GM19372 (cell line): Measurements from ENCODE around the gene BCL2.
"Not testable (repeated sequence)": the region's sequence is repeated elsewhere in the genome, so short reads cannot be mapped to it uniquely, and the experiment has no call there.

ENCODE experiments used
- ATAC-seq: cut with Tn5 transposase; IDR thresholded peaks from one replicate; pipeline ENCODE4 v1.9.1; 2021; ENCODE audit warnings: mild to moderate bottlenecking, low read depth, moderate library complexity; ENCODE audit not compliant: unreplicated experiment

BCL2 gene

GRCh38 chr18:63238693-63239075 lies 80.9 kb downstream of the BCL2 start:
- ATAC-seq: no peak

GRCh38 chr18:63237881-63238692 lies 81.5 kb downstream of the BCL2 start:
- no peak for ATAC-seq

- no peak for ATAC-seq
Observed at GRCh38 chr18:63236921-63237846, 82.4 kb downstream of the BCL2 start.

- no peak for ATAC-seq
Observed at GRCh38 chr18:63236406-63236805, 83.2 kb downstream of the BCL2 start.

GRCh38 chr18:63235920-63236319 lies 83.6 kb downstream of the BCL2 start:
- ATAC-seq: not testable (repeated sequence)

- ATAC-seq: no peak
Observed at GRCh38 chr18:63234841-63235240, 84.7 kb downstream of the BCL2 start.

- no peak for ATAC-seq
Observed at GRCh38 chr18:63234432-63234831, 85.1 kb downstream of the BCL2 start.

- no peak for ATAC-seq
Observed at GRCh38 chr18:63233334-63233733, 86.2 kb downstream of the BCL2 start.

GRCh38 chr18:63232826-63233225 lies 86.7 kb downstream of the BCL2 start:
- ATAC-seq: no peak

GRCh38 chr18:63229971-63230370 lies 89.6 kb downstream of the BCL2 start:
- ATAC-seq: no peak

- ATAC-seq: no peak
Observed at GRCh38 chr18:63225434-63225833, 94.1 kb downstream of the BCL2 start.

GRCh38 chr18:63224630-63225029 lies 94.9 kb downstream of the BCL2 start:
- no peak for ATAC-seq

- ATAC-seq: no peak
Observed at GRCh38 chr18:63223837-63224236, 95.7 kb downstream of the BCL2 start.

GRCh38 chr18:63220903-63221302 lies 98.7 kb downstream of the BCL2 start:
- ATAC-seq: no peak

- ATAC-seq: no peak
Observed at GRCh38 chr18:63218472-63218871, 101.1 kb downstream of the BCL2 start.

GRCh38 chr18:63216516-63217311 lies 102.9 kb downstream of the BCL2 start:
- no peak for ATAC-seq

GRCh38 chr18:63213936-63214671 lies 105.5 kb downstream of the BCL2 start:
- no peak for ATAC-seq

GRCh38 chr18:63213331-63213900 lies 106.2 kb downstream of the BCL2 start:
- no peak for ATAC-seq

- no peak for ATAC-seq
Observed at GRCh38 chr18:63210521-63210920, 109.0 kb downstream of the BCL2 start.

GRCh38 chr18:63208676-63209075 lies 110.9 kb downstream of the BCL2 start:
- no peak for ATAC-seq
